Measurements from ENCODE around the gene NIPA2.
"Not testable (repeated sequence)": the region's sequence is repeated elsewhere in the genome, so short reads cannot be mapped to it uniquely, and the experiment has no call there.

NIPA2 gene

DNA sequence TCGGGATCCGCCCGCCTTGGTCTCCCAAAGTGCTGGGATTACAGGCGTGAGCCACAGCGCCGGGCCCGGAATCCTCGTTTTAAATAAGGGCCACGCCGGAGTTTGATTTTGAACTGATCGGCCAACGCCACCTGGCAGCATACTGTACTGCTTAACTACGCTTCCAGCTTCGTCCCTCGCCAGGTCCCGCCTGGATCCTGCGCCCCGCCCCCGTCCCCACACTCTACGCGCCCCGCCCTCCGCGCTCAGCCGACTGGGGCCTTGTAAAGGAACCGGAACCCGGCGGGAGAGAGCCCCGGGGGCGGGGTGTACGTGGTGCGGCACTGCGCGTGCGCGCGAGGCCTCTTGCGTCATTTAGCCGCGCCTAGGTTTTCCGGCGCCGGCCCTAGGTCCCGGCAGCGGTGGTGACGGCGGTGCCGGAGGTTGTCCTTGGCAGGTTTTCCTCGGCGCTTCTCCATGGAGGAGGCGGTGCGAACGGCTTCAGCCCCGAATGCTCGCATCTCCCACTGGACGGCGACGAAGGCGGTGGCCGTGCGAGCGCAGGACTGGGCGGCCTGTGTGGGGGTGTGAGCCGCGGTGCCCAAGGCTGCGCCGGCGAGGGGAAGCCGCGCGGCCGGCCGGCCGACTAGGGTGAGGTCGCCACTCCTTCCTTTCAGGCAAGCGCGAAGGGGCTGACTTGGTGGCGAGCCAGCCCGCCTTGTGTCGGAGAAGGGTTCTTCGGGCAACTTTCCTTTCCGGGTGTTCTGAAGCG lies at the start of gene NIPA2:
TSS of gene NIPA2 (plus strand) at position 375 of the 751 bp plus-strand sequence. CDS start 13,066 bp downstream, outside the sequence.
- DNase-seq = peak; percentile 93 to 98

DNA sequence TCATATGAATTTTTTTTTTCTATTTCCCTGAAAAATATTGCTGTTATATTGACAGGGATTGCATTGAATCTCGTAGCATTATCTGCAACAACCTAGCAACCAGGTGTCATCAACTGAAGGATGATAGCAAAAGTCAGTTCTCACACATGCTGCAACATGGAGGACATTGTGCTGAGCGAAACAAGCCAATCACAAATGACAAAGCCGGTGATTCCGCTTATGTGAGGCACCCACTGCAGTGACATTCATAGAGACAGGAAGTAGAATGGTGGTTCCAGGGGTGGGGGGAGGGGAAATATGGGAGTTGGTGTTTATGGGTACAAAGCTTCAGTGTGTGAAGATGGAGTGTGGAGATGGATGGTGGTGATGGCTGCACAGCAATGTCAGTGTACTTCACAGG lies 44.4 kb upstream of the NIPA2 start:
- DNase-seq = no peak

DNA sequence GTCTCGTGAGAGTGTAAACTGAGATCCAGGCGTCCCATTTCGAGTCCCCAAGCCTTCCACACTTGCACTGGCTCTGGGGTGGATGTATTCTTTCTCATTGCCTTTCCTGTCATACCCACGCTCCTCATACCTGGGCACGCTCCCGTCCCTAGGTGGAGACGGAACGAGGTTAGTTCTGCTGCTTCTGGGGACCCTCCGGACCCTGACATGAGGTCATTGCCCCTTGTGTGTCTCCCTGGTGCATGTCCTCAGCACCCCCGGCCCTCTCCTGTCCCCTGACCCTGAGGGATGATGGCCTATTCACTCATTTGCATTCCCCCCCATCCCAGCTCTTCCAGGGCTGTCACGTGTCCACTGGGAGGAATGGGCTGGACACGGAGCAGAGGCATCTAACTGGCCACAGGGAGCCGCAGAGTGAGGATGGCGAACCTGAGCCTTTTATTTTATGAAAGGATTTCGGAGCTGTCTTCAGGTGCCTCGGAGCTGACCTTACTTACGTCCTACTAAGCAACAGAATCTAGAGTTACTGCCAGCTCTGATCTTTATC lies 43.8 kb upstream of the NIPA2 start:
- DNase-seq = no peak

DNA sequence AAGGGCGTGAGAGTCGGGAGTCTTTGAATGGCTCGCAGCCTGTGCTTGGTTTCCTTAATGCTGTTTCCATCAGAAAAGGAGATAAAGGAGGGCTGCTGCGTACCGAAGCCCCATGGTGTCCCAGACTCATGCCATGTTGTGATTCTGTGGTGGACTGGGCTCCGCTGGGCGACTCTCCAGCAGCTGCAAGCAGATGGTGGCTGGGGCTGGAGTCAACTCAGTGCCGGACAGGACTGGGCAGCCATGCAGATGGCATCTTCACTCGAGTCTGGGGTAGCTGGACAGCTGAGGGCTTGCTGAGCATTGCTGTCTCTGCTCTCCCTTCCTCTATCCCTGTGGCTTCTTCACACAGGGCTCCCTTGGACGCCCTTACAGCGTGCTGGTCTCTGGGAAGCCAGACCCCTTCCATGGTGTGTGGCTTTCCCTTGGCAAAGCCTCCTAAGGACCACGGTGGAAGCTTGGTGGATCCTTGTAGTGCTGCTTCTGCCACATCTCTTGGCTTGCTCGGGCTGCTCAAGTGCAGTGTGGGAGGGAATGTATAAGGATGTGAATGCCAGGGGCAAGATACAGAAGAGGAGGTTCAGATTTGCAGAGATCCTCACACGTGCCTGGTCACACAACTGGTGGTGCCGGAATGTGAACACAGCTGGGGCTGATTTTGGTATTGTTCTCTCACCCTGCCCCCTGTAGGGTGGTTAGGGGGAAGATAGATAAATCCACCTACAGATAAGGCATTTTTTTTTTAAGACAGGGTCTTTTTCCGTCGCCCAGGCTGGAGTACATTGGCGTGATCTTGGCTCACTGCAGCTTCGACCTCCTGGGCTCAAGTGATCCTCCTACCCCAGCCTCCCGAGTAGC lies 43.0 kb upstream of the NIPA2 start:
- no peak for DNase-seq

DNA sequence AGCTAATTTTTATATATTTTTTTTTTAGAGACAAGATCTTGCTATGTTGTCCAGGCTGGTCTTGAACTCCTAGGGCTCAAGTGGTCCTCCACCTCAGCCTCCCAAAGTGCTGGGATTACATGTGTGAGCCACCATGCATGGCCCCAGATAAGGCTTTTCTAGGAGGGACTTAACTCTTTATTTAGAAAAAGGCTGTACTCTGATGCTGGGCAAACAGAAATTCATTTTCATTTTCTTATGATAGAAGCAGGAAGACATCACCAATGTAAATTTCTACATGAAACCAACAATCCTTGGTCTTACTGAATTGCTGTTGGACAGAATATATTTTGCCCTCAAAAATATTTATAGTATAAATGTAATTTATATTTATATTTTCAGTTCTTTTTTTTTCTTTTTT lies 42.4 kb upstream of the NIPA2 start:
- no peak for DNase-seq

DNA sequence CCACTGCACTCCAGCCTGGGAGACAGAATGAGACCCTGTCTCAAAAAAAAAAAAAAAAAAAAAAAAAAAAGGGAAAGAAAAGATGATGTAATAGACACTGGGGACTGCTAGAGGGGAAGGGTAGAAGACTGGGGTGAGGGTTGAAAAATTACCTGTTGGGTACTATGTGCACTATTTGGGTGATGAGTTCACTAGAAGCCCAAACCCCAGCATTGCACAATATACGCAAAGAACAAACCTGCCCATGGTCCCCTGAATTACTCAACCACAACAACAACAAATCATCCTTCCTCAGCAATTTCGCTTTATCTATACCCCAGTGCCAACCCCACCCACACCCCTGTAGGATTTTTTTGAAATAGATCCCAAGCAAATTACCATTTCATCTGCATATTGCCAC lies 38.6 kb upstream of the NIPA2 start:
- no peak for DNase-seq

DNA sequence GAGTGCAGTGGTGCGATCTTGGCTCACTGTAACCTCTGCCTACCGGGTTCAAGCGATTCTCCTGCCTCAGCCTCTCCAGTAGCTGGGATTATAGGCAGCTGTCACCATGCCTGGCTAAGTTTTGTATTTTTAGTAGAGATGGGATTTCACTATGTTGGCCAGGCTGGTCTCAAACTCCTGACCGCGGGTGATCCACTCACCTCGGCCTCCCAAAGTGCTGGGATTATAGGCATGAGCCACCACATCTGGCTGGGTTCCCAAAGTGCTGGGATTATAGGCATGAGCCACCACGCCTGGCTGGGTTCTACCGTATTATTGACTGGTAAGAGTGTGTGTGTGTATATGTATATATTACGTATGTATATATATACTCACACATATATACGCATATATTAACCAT lies 35.5 kb upstream of the NIPA2 start:
- DNase-seq = not testable (repeated sequence)

DNA sequence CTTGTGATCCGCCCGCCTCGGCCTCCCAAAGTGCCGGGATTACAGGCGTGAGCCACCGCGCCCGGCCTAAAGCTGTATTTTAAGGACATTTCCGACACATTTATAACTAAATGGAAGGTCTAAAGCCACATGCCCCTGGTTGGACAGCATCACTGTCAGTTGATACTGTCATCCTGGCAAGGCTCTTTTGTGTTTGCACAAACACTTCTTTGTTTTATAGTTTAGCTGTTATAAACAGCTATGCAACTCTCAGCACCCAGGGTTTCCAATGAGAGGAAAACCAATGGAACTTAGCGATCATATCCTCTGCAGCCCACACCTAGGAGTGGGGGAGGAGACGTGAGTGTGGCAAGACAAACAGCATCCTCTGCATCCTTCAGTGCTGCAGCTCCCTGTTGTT lies 32.3 kb upstream of the NIPA2 start:
- DNase-seq = no peak

DNA sequence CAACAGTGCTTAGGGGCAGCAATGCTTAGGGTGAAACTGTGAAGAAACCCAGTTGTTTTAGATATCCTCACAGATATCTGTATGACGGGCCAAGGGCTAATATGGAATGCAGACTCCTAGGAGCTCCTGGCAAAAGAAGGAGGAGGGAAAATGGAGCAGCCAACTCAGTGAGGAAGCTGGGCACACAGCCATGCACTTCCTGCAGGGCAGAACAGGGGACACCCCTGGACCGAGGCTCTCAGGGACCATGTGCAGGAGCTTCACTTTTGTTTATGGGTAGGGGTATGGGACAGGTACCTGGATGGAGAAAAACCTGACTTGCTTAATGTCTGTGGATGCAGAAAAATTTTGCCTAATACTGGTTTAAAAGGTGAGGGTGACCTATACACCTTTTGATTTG lies 31.8 kb upstream of the NIPA2 start:
- no peak for DNase-seq

DNA sequence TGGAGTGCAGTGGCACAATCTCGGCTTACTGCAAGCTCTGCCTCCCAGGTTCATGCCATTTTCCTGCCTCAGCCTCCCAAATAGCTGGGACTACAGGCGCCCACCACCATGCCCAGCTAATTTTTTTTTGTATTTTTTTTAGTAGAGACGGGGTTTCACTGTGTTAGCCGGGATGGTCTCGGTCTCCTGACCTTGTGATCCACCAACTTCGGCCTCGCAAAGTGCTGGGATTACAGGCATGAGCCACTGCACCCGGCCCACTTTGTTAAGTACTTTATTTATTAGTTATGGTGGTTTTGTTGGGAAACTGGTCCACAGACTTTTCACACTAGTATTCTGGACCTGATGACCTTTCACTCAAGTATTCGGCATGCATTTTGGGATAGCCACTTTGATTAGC lies 30.6 kb upstream of the NIPA2 start:
- not testable (repeated sequence) for DNase-seq

DNA sequence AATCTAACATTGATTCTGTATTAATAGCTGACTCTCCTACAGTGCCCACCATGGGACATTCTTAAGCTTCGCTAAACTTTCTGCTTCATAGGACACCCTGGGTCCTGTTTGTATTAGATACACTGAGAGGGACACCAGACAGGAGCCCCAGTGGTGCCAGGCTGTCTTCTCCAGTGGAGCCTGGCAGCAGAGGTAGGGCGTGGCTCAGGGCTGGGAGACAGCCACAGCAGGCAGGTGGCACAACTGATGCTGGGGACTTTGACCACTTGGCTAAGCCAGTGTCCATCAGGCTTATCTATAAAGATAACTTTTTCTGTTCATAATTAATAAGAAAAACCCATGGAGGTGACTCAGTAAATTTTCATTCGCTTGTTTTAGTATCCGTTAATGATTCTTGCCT lies 30.2 kb upstream of the NIPA2 start:
- no peak for DNase-seq

DNA sequence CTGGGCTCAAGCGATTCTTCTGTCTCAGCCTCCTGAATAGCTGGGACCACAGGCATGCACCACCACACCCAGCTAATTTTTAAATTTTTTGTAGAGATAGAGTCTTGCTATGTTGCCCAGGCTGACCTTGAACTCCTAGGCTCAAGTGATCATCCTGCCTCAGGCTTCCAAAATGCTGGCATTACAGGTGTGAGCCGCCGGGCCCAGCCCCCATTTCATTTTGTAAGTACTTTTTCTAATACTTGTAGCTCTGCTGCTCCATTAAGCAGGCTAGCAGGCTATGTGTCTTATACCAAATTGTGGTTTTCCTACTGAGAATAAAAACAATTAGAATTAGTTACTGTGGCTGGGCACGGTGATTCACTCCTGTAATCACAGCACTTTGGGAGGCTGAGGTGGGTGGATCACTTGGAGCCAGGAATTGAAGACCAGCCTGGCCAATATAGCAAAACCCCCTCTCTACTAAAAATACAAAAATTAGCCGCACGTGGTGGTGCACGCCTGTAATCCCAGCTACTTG lies 29.6 kb upstream of the NIPA2 start:
- DNase-seq = no peak

DNA sequence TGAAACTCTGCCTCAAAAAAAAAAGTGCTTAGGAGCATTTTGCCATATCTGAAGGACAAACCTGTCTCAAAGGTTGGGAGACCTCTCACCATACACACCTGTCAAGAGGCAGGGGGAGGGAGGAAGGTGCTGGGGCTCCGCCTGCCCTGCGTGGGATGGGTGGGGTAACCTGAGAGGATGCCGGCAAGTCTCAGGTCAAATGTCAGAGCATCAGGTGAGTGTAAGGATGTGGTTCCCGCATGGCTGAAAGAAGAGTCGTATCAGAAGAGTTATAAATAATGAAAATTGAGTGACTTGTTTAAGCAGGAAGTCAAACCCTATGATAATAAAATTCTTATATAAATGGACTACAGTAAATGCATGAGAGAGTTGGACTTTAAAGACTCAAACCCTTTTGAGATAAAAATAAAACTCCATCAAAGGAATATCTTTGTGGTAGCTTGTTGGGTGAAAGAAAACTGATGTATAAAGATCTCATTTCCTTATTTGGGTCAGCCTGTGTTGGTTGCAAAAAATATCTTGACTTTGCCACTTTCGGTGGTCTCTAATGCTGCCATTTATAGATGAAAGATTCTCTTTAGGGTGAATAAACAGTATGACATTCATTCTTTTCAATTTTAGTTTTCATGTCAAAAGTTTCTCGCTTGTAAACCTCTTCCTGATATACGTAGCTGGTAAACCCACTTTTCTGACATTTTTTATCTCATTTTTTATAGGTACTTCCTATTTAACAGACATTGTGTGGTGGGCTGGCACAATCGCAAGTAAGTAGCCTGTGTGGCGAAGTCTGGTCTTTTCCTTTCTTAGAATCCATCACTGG lies 28.2 kb upstream of the NIPA2 start:
- DNase-seq = no peak

DNA sequence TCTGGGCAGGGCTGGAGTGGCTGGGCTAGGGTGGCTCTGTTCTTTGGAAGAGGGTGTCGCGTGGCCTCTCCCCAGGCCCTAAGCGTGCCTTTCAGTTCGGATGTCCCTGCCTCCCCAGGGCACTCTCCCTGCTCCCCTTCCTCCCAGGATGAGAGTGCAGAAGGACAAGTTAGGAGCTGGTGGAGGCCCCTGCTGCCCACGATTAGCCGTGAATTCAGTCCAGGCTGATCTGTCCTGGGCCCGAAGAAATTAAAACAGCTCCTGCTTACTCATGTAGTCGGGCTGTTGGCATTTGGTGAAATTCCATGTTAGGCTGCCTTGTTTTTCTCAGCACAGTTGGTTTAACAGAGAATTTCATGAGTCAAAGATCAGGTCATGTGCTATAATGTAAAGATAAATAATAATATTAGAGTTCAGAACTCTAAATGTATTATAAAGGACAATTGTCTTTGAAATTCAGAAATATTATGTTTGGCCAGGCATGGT lies 27.6 kb upstream of the NIPA2 start:
- DNase-seq = no peak

DNA sequence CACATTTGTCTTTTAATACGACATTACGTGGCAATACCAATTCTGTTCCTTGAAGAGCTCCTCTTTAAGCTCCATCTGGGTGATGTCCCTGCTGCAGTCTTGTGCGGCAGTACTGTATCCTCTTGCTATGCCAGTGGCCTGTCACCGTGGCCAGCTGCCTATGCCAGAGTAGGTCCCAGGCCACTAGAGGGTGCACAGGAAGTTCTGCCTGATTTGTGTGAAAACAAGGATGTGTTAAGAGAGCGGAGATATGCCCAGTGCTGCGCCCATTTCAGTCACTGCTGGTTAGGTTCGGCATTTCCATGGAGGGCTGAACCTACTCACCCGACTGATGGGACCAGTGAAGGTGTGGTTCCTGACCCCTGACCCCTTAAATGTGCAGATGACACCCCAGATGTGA lies 26.8 kb upstream of the NIPA2 start:
- DNase-seq = no peak

DNA sequence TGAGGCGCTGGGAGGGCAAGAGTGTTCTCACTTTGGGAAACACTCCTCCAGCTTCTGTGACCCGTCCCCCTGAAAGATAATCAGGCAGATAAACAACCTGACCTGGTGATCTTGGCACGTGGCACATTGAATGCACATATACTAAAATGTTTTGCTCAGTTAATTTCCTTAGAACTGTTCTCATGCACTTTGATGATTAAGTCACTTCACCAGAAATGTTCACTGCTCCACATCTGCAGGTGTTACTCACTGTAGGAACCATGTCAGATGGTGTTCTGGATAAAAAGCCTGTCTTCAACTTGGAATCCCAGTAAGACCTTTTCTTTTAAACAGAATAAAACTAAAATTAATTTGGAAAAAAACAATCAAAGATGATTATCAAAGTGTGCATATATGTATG lies 24.6 kb upstream of the NIPA2 start:
- DNase-seq = no peak

DNA sequence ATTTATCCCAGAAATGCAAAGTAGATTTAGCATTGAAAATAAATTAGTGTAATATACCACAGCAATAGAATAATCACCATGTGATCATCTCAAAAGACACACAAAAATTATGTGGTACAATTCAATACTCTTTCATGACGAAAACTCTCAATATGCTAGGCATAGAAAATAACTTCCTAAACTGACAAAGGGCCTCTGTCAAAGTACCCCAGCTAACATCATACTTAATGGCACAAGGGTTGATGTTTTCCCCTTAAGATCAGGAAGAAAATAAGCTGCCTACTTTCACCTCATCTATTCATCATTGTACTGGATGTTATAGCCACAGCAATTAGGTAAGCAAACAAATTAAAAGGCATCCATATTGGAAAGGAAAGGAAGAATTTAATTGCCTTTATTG lies 22.7 kb upstream of the NIPA2 start:
- DNase-seq = no peak

DNA sequence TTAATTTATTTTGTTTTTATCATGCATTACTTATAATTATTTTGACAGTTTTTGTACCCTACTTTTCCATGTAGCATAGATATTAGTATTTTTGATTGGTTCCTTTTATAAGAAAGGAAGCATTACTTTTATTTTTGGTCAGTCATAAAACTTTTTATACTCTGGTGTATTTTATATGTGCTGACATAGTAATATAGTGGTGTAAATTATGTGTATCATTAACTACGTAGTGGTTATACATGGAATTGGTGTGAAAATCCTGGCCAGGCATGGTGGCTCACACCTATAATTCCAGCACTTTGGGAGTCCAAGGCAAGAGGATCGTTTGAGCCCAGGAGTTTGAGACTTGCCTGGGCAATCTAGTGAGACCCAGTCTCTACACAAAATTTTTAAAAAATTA lies 18.8 kb upstream of the NIPA2 start:
- no peak for DNase-seq

DNA sequence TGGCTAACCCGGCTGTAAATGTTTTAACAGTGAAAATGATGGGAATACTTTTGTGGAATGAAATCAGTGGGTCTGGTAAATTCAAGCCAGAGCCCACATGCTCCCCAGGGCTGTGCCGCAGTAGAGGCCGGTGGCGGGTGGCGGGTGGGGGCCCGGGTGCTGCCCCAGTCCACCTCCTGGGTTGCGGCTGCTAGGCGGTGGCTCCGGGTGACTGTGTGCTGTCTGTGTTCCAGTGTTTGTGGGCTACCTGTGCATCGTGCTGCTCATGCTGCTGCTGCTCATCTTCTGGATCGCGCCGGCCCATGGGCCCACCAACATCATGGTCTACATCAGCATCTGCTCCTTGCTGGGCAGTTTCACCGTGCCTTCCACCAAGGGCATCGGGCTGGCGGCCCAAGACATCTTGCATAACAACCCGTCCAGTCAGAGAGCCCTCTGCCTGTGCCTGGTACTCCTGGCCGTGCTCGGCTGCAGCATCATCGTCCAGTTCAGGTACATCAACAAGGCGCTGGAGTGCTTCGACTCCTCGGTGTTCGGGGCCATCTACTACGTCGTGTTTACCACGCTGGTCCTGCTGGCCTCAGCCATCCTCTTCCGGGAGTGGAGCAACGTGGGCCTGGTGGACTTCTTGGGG lies 14.9 kb upstream of the NIPA2 start:
- DNase-seq = no peak

DNA sequence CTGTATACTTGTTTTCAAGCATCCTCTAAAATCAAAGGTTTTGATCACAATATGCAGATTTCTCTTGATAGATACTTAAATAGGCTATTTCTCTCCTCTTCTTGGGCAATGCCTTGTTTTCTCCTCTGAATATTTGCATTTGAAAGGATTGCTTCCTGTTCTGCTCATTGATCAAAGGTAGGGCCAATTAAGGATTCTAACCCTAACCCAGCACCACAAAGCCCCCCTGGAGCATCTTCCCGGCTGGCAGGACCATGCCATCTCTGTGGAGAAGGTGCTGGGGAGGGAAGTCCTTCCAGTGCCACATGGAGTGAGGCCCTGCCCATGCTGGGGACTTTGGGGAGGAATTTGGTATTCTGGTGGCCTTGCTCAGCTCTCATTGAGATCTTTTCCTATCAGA lies 11.3 kb upstream of the NIPA2 start:
- no peak for DNase-seq

DNA sequence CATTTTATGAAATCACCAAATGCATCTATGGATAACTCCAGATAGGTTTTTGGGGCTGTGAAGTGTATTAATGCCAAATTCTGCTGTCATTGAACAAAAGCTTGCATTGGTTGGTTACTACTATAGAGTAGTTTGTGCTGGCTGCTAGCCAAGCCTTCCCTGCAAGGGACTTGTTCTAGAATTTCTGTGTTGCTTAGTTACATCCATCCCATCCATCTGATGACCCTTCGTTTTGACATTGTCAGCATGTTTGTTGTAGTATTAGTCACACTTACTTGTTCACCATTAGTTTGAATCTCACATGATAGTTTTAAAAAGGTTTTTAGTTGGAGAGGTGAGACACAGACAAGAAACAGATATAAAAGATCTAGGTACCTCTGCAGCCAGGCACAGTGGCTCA lies 7.0 kb upstream of the NIPA2 start:
- no peak for DNase-seq

DNA sequence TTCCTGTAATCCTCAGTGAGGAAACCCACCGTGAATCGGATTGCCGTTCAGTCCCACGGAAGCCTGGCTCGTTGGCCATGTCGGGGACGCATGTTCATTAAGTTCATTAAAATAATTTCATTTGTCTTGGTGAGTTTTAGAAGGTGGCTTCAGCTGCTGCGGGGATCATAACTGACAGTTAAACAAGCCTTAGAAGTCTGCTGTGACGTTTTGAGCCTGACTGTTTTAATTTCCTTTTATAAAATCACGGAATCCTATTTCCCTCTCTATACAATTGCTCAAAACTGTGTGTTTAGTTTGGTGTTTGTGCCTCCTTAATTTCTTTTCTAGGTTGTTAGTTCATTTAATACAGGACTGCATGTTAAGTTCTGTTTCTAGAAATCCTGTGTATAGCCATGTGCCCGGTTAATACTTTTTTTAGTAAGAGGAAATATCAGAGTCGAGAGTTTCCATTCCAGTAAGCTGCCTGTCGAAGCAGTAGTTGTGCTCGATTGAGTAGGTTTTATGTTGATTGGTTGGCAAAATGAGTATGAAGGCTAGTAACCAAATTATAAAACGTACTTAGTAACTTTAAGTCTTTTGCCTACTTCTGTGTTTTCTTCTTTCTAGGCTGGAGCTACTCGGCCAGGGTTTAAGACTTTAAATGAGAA lies 705 bp downstream of the NIPA2 start:
- DNase-seq = no peak

All from bone marrow (tissue), 2 donors.